ENCODE measurements around the gene PSMD1. TPM values are rescaled to one million over a fixed set of nuclear protein-coding genes. Genes with fewer than 3 reads are reported as not detected.

Gene PSMD1
- total RNA-seq, 4 donors from 2014 or later: 45.5 to 60.2 (median 56.8) TPM

DNA sequence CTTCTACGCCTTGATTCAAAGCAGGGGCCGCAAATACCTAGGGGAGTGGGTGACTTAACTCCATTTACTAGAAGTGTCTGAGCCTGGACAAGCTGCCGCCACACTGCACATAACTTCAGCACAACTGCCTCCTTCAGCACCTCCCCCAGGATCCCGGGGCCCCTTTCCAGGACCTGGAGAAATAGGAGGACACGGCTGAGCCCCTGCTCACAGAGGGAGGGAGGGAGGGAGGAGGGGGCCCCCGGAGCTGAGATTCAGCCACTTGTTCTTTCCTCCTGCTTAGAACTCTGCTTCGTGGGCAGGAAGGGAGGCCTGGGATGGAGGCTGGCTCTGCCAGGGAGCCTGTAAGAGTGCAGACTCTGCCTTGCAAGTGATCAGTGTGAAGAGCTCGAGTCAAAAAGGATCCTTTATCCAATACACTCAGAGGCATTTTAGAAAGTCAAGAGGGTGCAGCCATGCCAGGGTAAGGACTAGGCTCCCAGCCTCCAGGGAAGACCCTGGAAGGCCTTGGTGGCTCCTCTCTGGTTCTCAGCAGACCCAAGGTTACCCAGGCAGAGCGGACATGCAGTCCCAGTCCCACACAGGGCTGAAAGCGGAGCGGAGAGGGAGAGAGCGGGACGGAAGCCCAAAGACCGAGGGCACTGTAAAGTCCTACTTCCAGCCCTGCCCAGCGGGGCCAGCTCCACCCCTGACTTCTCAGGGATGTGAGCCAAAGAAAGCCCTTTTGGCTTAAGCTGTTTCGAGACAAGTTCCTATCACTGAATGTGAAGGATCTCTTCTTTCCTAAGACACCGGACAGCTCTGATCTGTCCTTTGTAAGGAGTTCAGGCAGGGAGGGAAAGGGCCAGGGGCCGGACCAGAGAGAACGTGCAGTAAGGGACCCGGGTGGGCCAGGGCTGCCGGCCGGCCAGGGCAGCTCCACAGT lies 133.2 kb downstream of the PSMD1 start:
- Histone ChIP-seq H3K4me1 (peaks cover 24% of the 10 kb centered on the region), H3K4me3 (peak overlapping the region; percentile 41), H3K27me3 (peaks cover 4% of the 10 kb centered on the region), H3K27ac (peak overlapping the region; percentile 84), H3K9me3 (no peaks in the 10 kb centered on the region), H3K36me3 (no peaks in the 10 kb centered on the region)
- WGBS: 69% methylated on average over 21 of the region's 22 CpGs
- no peak for TF ChIP-seq POLR2A (IDR thresholded peaks at IDR 0.05)
- no peak for TF ChIP-seq EP300 (IDR thresholded peaks at IDR 0.05)
- TF ChIP-seq, protein P1, sequence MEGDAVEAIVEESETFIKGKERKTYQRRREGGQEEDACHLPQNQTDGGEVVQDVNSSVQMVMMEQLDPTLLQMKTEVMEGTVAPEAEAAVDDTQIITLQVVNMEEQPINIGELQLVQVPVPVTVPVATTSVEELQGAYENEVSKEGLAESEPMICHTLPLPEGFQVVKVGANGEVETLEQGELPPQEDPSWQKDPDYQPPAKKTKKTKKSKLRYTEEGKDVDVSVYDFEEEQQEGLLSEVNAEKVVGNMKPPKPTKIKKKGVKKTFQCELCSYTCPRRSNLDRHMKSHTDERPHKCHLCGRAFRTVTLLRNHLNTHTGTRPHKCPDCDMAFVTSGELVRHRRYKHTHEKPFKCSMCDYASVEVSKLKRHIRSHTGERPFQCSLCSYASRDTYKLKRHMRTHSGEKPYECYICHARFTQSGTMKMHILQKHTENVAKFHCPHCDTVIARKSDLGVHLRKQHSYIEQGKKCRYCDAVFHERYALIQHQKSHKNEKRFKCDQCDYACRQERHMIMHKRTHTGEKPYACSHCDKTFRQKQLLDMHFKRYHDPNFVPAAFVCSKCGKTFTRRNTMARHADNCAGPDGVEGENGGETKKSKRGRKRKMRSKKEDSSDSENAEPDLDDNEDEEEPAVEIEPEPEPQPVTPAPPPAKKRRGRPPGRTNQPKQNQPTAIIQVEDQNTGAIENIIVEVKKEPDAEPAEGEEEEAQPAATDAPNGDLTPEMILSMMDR (IDR thresholded peaks at IDR 0.05): no peak
- no peak for TF ChIP-seq POLR2AphosphoS5 (IDR thresholded peaks at IDR 0.05)
- no peak for DNase-seq (ENCODE audit: low spot score in 2 of 2)

DNA sequence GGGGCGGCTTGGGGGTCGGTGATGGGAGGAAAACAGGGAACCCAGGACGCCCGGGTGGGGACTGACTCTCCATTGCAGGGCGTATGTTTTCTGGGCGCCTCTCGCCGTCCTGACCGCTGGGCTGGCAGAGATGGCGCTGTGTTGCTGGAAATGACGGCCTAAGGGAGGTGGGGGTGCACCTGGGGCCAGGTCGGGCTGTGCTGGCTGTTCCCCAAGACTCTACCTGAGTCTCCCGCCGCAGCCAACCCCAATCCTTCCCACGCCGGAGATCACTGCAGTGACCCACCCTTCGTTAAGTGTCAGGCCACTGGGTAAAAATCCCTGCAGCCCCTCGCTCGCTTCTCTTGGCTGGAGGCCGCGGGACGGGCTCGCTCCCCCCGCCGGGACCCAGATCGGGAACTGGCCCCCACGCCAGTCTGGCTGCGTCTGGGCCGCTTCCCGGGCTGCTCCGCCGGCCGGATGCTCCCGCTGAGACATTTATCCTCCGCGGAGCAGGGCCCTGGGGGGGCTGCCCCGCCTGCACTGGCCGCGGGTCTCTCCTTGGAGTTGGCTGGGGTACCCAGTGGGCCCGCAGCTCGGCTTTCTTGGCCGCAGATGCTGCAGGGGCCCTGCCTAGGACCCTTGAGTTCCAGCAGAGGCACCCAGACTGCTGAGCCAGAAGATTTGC lies 134.0 kb downstream of the PSMD1 start:
- H3K4me1 ChIP-seq: peaks cover 18% of the 10 kb centered on the region
- peak in 1 of 2 donors; percentile 72 for DNase-seq (ENCODE audit: low spot score in 2 of 2)
- 15% methylated on average over 23 of the region's 42 CpGs for WGBS

DNA sequence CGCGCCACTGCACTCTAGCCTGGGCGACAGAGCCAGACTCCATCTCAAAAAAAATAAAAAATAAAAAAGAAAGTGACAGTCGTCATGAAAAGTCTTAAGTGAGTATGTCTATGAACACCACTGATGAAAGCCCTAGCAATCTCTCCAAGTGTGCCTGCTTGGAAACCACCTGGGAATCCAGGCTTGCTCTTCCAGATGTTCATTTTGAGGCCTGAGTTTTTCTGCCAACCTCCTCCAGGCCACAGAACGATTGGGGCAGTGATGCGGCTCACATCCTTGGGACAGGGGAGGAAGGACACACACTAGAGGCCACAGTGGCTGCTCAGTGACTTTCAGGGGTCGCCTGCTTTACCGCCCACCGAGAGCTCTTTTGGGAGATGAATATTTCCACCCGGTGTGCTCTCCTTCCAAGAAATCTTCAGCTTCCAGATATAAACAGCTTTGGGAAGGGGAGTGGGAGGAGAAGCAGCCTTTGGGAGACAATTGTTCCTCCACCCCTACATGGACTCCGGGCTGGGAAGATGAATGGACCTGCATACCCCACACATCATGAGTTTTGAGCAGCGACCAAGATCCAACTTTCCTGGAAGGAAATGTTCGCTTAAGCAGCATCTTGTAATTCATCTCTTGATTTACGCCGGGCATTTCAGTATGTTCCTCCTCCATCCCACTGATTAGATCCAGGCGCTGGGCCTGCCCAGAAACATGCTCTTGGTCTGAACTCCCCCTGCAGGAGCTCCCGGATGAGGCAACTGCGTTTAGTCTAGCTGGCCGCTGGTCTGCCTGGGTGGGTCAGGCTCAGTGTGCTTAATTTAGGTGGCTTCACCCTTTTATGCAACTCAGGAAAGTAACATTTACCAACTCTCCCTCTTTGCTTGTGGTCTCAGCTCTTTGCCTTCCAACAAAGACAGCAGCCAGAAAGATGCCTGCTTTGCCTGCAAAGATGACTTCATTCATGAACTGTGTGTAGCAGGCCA lies 135.5 kb downstream of the PSMD1 start:
- no peak for TF ChIP-seq EP300 (IDR thresholded peaks at IDR 0.05)
- TF ChIP-seq, protein P1 (IDR thresholded peaks at IDR 0.05): peak; percentile 7 to 58
- peak; percentile 87 to 92 for DNase-seq (ENCODE audit: low spot score in 2 of 2)
- H3K27ac ChIP-seq: peak overlapping the region; percentile 84
- no peaks in the 10 kb centered on the region for H3K36me3 ChIP-seq
- H3K9me3 ChIP-seq: no peaks in the 10 kb centered on the region
- WGBS: 51% methylated on average over 19 of the region's 19 CpGs
- peaks cover 18% of the 10 kb centered on the region for H3K4me1 ChIP-seq
- H3K27me3 ChIP-seq: peaks cover 4% of the 10 kb centered on the region
- no peak overlapping the region for H3K4me3 ChIP-seq

More for the DNA sequence above, 134.0 kb downstream of the PSMD1 start:
- Histone ChIP-seq H3K9me3 (no peaks in the 10 kb centered on the region), H3K36me3 (no peaks in the 10 kb centered on the region), H3K27ac (peak overlapping the region; percentile 84), H3K4me3 (peak overlapping the region; percentile 41), H3K27me3 (peaks cover 4% of the 10 kb centered on the region)
- TF ChIP-seq POLR2AphosphoS5 (IDR thresholded peaks at IDR 0.05): no peak
- TF ChIP-seq, protein P1 (IDR thresholded peaks at IDR 0.05): no peak
- TF ChIP-seq POLR2A (IDR thresholded peaks at IDR 0.05): no peak
- no peak for TF ChIP-seq EP300 (IDR thresholded peaks at IDR 0.05)

DNA sequence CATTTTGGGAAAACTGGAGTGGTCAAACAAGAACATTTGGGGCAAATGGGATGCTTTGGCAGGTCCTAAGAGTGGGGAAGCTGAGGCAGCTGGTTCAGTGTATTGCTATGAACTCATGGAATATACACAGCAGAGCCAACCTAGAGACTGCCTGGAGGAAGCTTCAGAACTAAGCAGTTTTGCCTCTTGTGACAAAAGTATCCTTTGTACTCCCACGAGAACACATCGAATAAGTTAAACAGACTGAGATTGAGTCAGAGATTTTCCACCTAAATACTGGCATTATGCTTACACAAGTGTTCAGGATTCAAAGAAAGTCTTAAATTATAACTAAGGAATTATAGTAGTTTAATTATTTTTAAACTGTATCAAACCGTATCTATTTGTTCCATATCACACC lies 136.5 kb downstream of the PSMD1 start:
- Histone ChIP-seq H3K27ac (no peak overlapping the region), H3K9me3 (no peaks in the 10 kb centered on the region), H3K4me3 (no peak overlapping the region), H3K4me1 (peaks cover 25% of the 10 kb centered on the region), H3K27me3 (peaks cover 4% of the 10 kb centered on the region), H3K36me3 (no peaks in the 10 kb centered on the region)
- DNase-seq (ENCODE audit: low spot score in 2 of 2): peak in 1 of 2 donors; percentile 1
- WGBS: 87% methylated on average over 3 of the region's 3 CpGs
- TF ChIP-seq, protein P1 (IDR thresholded peaks at IDR 0.05): no peak
- TF ChIP-seq EP300 (IDR thresholded peaks at IDR 0.05) (no peak), POLR2AphosphoS5 (IDR thresholded peaks at IDR 0.05) (no peak), POLR2A (IDR thresholded peaks at IDR 0.05) (no peak)

Measured in suprapubic skin (tissue), 4 donors.